Keratinocyte (primary cell): ENCODE results near the gene SHMT2. TPM values are rescaled to one million over a fixed set of nuclear protein-coding genes. Genes with fewer than 3 reads are reported as not detected.

Source experiments
- DNase-seq: peaks from one replicate; pipeline ENCODE4 v3.0.0-alpha.2; 2011; ENCODE audit warnings: low read depth, missing footprints, low spot score
- FAIRE-seq: peaks from 2 replicates; lab custom pipeline; 2011; peaks lifted over from hg19 to GRCh38; lab: Jason Lieb, UNC
- H2AFZ ChIP-seq: 2 replicates; pipeline ENCODE4 v1.6.0; 2012; ENCODE audit warnings: low read length, control low read depth, inconsistent platforms; ENCODE audit not compliant: control insufficient read depth
- H3K27ac ChIP-seq: 2 replicates; pipeline ENCODE4 v1.5.1; 2011; ENCODE audit warnings: low read length; ENCODE audit not compliant: control insufficient read depth, insufficient read depth
- H3K27me3 ChIP-seq: 3 replicates; pipeline ENCODE4 v1.6.0; 2011; ENCODE audit warnings: low read length; ENCODE audit not compliant: control insufficient read depth, insufficient read depth; ENCODE audit errors: extremely low read depth
- H3K36me3 ChIP-seq, 2 experiments: 2 replicates in 1 of 2; 3 replicates in 1 of 2; pipeline ENCODE4 v1.5.1; 2011; ENCODE audit warnings: low read length in 2 of 2, mild to moderate bottlenecking in 1 of 2; ENCODE audit not compliant: control insufficient read depth in 2 of 2, insufficient read depth in 2 of 2; ENCODE audit errors: extremely low read depth in 1 of 2
- H3K4me1 ChIP-seq: 3 replicates; pipeline ENCODE4 v1.5.1; 2011; ENCODE audit warnings: low read length; ENCODE audit not compliant: control insufficient read depth, insufficient read depth; ENCODE audit errors: extremely low read depth
- H3K4me2 ChIP-seq: 3 replicates; pipeline ENCODE4 v1.6.0; 2011; ENCODE audit warnings: low read depth, low read length; ENCODE audit not compliant: control insufficient read depth, insufficient read depth; ENCODE audit errors: extremely low read depth
- H3K4me3 ChIP-seq, 3 experiments: fragments of 200-600 bp in 1 of 3; sonication (generic) in 1 of 3; 2 replicates in 2 of 3; 3 replicates in 1 of 3; pipeline ENCODE4 v1.5.1; 2011 to 2016; ENCODE audit warnings: low read length in 3 of 3, mild to moderate bottlenecking in 3 of 3, control low read depth in 2 of 3, inconsistent platforms in 1 of 3, low read depth in 1 of 3, mixed read lengths in 1 of 3, mixed run types in 1 of 3, moderate library complexity in 1 of 3; ENCODE audit not compliant: control insufficient read depth in 2 of 3, insufficient read depth in 2 of 3; ENCODE audit errors: extremely low read depth in 1 of 3
- H3K79me2 ChIP-seq: 2 replicates; pipeline ENCODE4 v1.6.0; 2012; ENCODE audit warnings: low read length; ENCODE audit not compliant: control insufficient read depth, insufficient read depth
- H3K9ac ChIP-seq: 3 replicates; pipeline ENCODE4 v1.6.0; 2011; ENCODE audit warnings: low read length; ENCODE audit not compliant: control insufficient read depth, insufficient read depth; ENCODE audit errors: extremely low read depth
- H3K9me1 ChIP-seq: 3 replicates; pipeline ENCODE4 v1.6.0; 2011; ENCODE audit warnings: low read length; ENCODE audit not compliant: control insufficient read depth, insufficient read depth; ENCODE audit errors: extremely low read depth
- H3K9me3 ChIP-seq: 2 replicates; pipeline ENCODE4 v1.5.1; 2012; ENCODE audit warnings: low read depth, low read length; ENCODE audit not compliant: control insufficient read depth
- H4K20me1 ChIP-seq: 3 replicates; pipeline ENCODE4 v1.6.0; 2011; ENCODE audit warnings: low read length; ENCODE audit not compliant: control insufficient read depth, insufficient read depth; ENCODE audit errors: extremely low read depth
- CTCF ChIP-seq, 3 experiments: IDR thresholded peaks in 1 of 3; conservative IDR thresholded peaks in 1 of 3; optimal IDR thresholded peaks in 1 of 3; 2 replicates in 2 of 3; 3 replicates in 1 of 3; pipeline versions ENCODE3 to v1.5.1; 2011; ENCODE audit warnings: low read length in 3 of 3, mild to moderate bottlenecking in 3 of 3, moderate library complexity in 2 of 3, control low read depth in 1 of 3, inconsistent platforms in 1 of 3; ENCODE audit not compliant: insufficient read depth in 2 of 3; ENCODE audit errors: extremely low read depth in 1 of 3
- EZH2 ChIP-seq: IDR thresholded peaks from one replicate; pipeline ENCODE4 v1.6.1; 2012; ENCODE audit warnings: inconsistent platforms, mild to moderate bottlenecking, low read length, moderate library complexity
- dilution Hi-C: fragments of 300-500 bp; cut with MboI; formaldehyde crosslinking; loops from one replicate; pipeline ENCODE4 v1.7.0; 2020; ENCODE audit warnings: low sequenced_read_pairs; ENCODE audit not compliant: extremely low pct_ligation_motif_present
- polyA plus RNA-seq, 5 experiments: library from polyadenylated mRNA; depleted of rRNA in 3 of 5; stranded (reverse) in 3 of 5; stranded (forward) in 1 of 5; unstranded in 1 of 5; fragments of >200 nt; gene quantifications; 1 replicate in 1 of 5; 2 replicates in 3 of 5; 3 replicates in 1 of 5; pipeline versions ENCODE4 v1.2.1 to v1.2.3, GENCODE V29; 2011 to 2012; ENCODE audit warnings: missing spikeins in 2 of 5, low read depth in 1 of 5, low replicate concordance in 1 of 5

Gene SHMT2
- polyA plus RNA-seq, 1 donor (not counting 4 experiments of a cell fraction or from before 2014, with no cell fraction given) = 128 TPM

GRCh38 chr12:57240926-57241401 lies 11.5 kb downstream of the SHMT2 start:
- no peak overlapping the region for H2AFZ ChIP-seq
- H3K79me2 ChIP-seq = no peaks in the 10 kb centered on the region
- H3K9ac ChIP-seq = no peak overlapping the region
- dilution Hi-C loops = no loop called here
- peaks cover 58% of the 10 kb centered on the region for H3K4me1 ChIP-seq
- H3K9me1 ChIP-seq = no peaks in the 10 kb centered on the region
- no peaks in the 10 kb centered on the region for H3K36me3 ChIP-seq
- H4K20me1 ChIP-seq = no peaks in the 10 kb centered on the region
- H3K4me2 ChIP-seq = peak overlapping the region; percentile 94
- FAIRE-seq = no peak
- peak overlapping the region in 2 of 3 experiments; percentile 35 to 80 for H3K4me3 ChIP-seq
- no peak overlapping the region for H3K27ac ChIP-seq
- peaks cover 57% of the 10 kb centered on the region for H3K27me3 ChIP-seq
- no peaks in the 10 kb centered on the region for H3K9me3 ChIP-seq
- TF ChIP-seq CTCF (optimal IDR thresholded peaks at IDR 0.05 in 1 of 3, IDR thresholded peaks at IDR 0.05 in 1 of 3, conservative IDR thresholded peaks at IDR 0.05 in 1 of 3; ENCODE audit: extremely low read depth in 1 of 3, insufficient read depth in 2 of 3, low read length in 3 of 3) (no peak), EZH2 (no peak)
- DNase-seq = no peak

DNA sequence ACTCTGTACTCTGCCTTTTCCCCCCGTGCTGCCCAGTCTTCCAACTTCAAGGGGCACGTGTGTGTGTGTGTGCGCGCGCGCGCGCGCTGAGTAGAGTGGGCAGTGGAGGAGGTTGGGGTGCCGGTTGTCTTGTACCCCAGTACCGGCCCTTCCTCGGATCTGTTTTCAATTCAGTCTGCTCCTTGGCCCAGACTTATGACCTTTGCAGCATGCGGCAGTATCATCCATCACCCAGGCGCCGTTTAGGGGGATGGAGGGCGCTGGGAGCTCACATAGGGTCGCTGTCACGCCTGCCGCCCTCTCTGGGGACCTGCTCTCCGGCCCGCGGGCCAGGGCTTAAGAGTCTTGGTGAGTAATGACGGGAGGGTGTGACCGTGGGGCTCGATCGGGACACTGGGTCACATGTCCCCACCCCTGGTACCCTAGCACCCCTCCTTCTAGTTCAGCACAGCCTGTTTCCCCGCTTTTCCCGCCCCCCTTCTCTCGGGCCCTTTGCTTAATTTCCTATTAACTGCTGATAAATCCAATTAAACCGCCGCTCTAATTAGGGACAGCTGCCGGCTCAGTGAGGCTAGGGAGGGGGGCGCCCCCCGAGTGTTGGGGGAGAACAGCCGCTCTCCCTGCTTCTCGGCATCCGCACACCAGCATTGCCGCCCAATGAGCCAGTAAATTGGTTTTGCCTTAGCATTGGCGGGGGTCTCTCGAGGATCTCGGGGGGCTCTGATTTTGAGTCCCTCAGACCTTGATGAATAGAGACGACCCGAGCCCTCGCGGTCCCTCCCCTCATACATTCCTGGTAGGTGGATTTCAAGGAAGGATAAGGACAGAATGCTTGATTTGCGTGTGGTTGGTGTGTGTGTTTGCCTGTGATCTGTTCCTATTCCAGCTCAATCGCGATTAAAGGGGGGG lies 12.1 kb downstream of the SHMT2 start:
- Histone ChIP-seq H3K4me2 (no peak overlapping the region), H3K36me3 (peaks cover 0 to 2% of the 10 kb centered on the region in 2 experiments), H3K27me3 (peaks cover 57% of the 10 kb centered on the region), H3K4me3 (no peak overlapping the region), H3K9me1 (no peaks in the 10 kb centered on the region), H4K20me1 (no peaks in the 10 kb centered on the region), H3K27ac (no peak overlapping the region), H3K79me2 (no peaks in the 10 kb centered on the region), H2AFZ (no peak overlapping the region), H3K9ac (no peak overlapping the region), H3K4me1 (peaks cover 51% of the 10 kb centered on the region), H3K9me3 (no peaks in the 10 kb centered on the region)
- dilution Hi-C loops = no loop called here
- TF ChIP-seq EZH2 (peak; percentile 84), CTCF (optimal IDR thresholded peaks at IDR 0.05 in 1 of 3, IDR thresholded peaks at IDR 0.05 in 1 of 3, conservative IDR thresholded peaks at IDR 0.05 in 1 of 3; ENCODE audit: extremely low read depth in 1 of 3, insufficient read depth in 2 of 3, low read length in 3 of 3) (no peak)
- no peak for DNase-seq
- FAIRE-seq = no peak
